Measurements from ENCODE around the gene FAM241B. TPM values are rescaled to one million over a fixed set of nuclear protein-coding genes. Genes with fewer than 3 reads are reported as not detected.

FAM241B gene
- total RNA-seq, 1 donor from 2014 or later = 5.0 TPM

- Histone ChIP-seq H3K4me3 (no peak overlapping the region), H3K36me3 (no peaks in the 10 kb centered on the region), H3K27ac (no peak overlapping the region), H3K9me3 (no peaks in the 10 kb centered on the region), H3K4me1 (peaks cover 10% of the 10 kb centered on the region), H3K27me3 (ENCODE audit: low read depth) (no peaks in the 10 kb centered on the region)
- intact Hi-C loops (cut with DNase I) = no loop called here
- ATAC-seq = no peak
- TF ChIP-seq, protein P1, sequence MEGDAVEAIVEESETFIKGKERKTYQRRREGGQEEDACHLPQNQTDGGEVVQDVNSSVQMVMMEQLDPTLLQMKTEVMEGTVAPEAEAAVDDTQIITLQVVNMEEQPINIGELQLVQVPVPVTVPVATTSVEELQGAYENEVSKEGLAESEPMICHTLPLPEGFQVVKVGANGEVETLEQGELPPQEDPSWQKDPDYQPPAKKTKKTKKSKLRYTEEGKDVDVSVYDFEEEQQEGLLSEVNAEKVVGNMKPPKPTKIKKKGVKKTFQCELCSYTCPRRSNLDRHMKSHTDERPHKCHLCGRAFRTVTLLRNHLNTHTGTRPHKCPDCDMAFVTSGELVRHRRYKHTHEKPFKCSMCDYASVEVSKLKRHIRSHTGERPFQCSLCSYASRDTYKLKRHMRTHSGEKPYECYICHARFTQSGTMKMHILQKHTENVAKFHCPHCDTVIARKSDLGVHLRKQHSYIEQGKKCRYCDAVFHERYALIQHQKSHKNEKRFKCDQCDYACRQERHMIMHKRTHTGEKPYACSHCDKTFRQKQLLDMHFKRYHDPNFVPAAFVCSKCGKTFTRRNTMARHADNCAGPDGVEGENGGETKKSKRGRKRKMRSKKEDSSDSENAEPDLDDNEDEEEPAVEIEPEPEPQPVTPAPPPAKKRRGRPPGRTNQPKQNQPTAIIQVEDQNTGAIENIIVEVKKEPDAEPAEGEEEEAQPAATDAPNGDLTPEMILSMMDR (IDR thresholded peaks at IDR 0.05) = no peak
- DNase-seq = no peak
These were observed 51.4 kb downstream of the FAM241B start for GRCh38 chr10:69681436-69681835.

- Histone ChIP-seq H3K27me3 (ENCODE audit: low read depth) (no peaks in the 10 kb centered on the region), H3K4me1 (peaks cover 10% of the 10 kb centered on the region), H3K9me3 (no peaks in the 10 kb centered on the region), H3K27ac (no peak overlapping the region), H3K36me3 (no peaks in the 10 kb centered on the region), H3K4me3 (no peak overlapping the region)
- intact Hi-C loops (cut with DNase I) = no loop called here
- ATAC-seq (no peak), DNase-seq (no peak)
- TF ChIP-seq, protein P1 (IDR thresholded peaks at IDR 0.05) = no peak
These were observed 53.0 kb downstream of the FAM241B start for GRCh38 chr10:69682955-69683474.

Other genes with a start within 250 kb of the FAM241B start
- 1.2 TPM for gene TACR2, start 213.3 kb upstream of the FAM241B start, total RNA-seq
- gene TSPAN15, start 178.8 kb upstream of the FAM241B start, total RNA-seq = 46.1 TPM
- not detected for gene NEUROG3, start 56.8 kb upstream of the FAM241B start, total RNA-seq
- 9.2 TPM for gene COL13A1, start 171.7 kb downstream of the FAM241B start, total RNA-seq

Data from lower lobe of right lung (tissue), 2 donors.